ENCODE measurements around the gene STK39.
"Not testable (repeated sequence)": the region's sequence is repeated elsewhere in the genome, so short reads cannot be mapped to it uniquely, and the experiment has no call there.

STK39 gene

DNA sequence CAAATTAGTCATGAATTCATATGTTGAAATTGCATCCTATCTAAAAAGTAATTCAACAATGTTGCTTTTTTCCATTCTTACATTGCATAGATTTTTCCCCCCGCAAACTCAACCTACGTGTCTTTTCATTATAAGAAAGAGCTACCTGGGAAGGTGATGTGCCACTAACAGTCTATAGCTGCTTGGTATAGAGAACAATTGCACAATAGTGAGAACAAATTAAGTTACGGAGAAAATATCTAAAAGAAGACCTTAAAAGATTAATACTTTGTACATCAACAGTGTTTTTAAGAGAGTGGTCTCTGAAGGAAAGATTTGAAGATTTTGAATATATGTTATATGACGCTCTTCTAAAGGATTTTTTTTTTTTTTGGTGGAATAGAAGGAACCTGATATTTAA lies 111.8 kb downstream of the STK39 start:
- DNase-seq (ENCODE audit: low spot score): no peak

DNA sequence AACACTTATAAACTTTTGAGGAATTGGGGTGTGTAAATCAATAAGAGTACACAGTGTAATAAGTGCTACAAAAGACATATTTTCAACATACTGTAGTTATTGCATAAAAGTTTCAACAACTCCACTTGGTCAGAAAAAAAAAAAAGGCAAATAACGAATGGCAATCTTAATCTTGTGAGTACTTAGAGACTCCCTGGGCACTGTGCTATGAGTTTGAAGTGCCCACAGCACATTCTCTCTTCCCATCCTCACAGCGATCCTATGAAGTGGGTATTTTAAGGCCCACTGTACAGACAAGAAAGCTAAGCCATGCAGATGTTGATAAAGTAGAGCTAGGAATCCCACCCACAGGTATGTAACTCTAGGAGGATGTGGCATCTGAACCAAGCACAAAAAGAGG lies 112.3 kb downstream of the STK39 start:
- no peak for DNase-seq (ENCODE audit: low spot score)

DNA sequence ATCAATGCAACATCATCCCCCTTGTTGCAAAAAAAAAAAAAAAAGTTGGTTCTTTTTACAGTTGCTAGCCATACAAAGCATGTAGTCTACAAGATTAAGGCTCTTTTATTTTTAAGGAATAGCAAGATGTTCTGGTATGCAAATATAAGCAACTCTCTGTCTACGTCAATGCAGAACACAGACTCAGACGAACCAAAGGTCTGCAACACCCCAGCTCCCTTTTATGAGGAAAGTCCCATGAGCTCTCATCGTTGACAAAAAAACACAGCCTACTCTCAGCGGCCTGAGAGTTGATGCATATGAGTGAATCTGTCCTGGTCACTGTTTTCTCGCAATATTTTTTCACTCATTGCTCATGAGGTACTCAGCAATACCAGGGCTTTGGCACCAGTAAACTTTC lies 112.9 kb downstream of the STK39 start:
- DNase-seq (ENCODE audit: low spot score): no peak

DNA sequence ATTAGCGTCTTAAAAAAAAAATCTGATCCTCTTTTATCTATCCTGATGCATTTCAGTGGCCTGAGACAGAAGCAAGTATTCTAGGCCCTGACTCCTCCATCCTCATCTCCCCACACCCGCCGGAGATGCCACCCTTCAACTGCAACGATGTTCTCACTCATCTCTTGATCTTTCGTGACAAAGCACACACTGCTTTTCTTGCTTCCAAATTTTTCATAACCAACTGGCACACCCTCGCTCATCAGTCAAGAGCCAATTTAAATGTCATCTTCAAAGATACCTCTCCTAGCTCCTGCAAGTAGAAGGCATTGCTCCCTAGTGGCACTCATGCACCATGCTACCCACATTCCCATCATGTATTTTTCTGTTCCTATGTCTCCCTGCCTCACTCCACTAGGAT lies 115.0 kb downstream of the STK39 start:
- DNase-seq (ENCODE audit: low spot score): no peak

DNA sequence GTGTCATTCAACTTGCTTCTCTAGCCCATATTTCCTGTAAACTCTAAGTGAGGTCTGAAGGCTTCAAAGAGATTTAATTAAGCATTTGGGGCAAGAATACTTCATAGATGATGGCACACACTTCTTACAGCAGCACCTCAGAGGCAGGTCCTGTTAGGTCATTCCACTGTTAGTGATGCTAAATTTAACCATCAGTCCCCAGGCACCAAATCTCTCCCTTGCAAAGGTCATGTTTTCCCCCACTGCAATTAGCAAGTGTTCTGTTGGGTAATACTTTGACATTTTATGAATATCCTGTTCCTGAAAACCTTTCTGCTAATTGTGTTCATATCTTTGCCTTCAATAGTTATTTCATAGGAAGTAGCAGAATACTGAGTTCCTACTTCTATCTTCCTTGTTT lies 117.0 kb downstream of the STK39 start:
- DNase-seq (ENCODE audit: low spot score): no peak

DNA sequence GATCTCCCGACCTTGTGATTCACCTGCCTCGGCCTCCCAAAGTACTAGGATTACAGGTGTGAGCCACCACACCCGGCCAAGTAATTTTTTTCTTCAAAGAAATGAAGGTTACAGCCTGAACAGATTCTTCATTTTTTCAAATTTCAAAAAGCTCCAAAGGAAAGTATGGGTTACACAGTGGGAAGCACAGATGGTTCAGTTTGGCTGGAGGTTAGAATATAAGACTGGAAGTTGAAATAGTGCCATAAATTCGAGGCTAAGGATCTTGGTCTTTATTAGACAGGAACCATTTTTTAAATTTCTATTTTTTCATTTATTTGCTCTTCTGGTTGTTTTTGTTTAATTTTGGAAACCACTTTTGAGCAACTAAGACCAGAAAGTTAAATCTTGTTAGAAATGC lies 120.0 kb downstream of the STK39 start:
- no peak for DNase-seq (ENCODE audit: low spot score)

DNA sequence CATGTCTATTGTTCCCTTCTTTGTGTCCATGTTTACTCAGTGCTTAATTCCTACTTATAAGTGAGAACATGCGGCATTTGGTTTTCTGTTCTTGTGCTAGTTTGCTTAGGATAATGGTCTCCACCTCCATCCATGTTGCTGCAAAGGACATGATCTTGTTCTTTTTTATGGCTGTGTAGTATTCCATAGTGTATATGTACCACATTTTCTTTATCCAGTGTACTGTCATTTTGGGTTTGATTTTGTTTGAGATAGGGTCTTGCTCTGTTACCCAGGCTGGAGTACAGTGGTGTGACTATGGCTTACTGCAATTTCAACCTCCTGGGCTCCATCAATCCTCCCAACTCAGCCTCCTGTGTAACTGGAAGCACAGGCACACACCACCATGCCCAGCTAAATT lies 125.2 kb downstream of the STK39 start:
- DNase-seq (ENCODE audit: low spot score): not testable (repeated sequence)

DNA sequence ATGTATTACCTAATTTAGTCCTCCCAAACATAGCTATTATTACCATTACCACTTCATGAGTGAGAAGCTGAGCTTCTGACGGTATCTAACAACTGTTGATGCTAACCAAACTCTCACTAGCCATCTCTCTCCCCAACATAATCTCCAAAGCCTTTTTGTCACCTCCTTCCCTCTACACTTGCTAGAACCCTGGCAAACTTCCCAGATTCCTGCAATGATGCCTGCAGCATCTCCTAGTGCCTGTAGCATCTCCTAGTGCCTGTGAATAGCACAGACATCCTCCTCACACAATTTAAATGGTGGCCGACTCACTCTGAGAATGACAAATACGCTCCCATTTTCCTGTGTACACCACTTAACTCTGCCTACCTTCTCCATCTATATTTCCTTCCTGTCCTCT lies 126.7 kb downstream of the STK39 start:
- DNase-seq (ENCODE audit: low spot score): peak; percentile 33

DNA sequence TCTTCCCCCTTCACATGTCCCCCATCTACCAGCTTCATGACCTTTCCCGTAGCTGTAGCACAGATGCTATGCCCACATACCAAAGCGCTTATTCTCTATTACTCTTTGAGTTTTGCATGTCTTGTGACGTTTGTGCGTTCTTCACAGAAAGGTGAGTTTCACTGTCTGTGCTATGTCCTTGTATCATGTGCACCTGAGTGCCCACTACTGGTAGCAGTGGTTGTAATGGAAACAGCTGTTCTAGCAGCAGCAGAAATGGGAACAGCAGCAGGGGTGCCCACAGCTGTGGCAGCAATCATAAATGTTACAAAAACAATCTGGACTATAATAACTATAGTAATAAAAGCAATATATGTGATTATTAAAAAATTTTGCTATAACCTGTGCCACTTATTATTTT lies 127.1 kb downstream of the STK39 start:
- no peak for DNase-seq (ENCODE audit: low spot score)

DNA sequence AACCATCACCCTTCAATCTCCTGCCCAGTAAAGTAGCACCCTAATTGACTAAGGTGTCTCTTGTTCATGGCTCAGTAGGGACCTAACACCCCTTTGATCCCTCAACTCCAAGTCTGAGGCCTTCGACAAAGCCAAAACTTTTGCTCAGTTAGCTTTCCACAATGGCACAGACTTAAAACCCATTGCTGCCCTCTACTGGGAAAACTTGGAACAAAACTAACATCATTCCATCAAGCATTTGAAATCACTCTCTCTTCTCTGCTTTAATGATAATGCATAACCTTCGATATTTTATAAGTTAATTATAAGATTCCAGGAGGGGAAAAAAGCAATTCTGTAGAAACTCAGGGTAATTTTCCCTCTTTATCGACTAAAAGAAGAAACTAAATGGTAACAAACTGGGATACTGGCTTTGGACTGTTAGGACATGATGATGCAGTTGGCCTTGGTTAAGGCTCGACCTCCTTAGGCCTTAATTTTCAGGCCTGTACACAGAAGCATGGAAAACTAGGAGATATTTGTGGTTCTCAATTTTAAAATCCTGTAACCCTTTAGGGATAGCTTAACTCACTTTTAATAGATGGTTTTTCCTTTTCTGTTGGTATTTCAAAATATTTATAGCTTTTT lies 127.8 kb downstream of the STK39 start:
- peak; percentile 70 for DNase-seq (ENCODE audit: low spot score)

DNA sequence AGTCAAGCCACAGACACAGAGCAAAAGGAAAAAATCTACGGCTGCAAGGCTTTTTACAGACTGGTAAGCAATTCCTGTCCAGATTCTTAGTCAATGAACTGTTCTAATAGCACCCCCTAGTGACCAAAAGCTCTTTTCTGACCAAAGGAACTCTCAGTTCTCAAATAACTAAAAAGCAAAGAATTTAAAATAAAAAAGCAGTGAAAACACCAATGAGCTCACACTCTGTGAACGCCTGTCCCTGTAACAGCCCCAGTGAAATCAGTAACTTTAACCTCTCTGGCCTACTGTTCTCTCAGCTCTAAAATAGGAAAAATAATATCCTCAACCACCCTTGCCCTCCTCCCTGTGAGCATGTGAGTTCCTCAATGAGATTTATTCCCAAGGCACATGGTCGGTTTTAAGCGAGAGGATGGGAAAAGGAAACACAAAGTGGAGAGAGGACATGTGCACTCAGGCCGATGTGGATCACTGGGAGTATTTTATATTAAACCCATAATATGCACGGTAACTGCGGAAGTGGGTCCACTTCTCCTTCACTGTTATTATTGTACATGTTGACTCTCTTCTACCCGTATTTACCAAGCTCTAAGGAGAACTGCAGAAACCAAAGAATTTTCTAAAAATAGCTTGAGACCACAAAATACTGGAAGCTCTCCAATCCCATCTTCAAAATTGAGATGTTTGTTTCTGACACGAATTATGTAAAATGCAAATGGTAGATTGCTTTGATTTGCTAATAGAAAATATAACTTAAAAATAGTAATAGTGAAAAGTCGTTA lies 128.5 kb downstream of the STK39 start:
- DNase-seq (ENCODE audit: low spot score): peak; percentile 81

DNA sequence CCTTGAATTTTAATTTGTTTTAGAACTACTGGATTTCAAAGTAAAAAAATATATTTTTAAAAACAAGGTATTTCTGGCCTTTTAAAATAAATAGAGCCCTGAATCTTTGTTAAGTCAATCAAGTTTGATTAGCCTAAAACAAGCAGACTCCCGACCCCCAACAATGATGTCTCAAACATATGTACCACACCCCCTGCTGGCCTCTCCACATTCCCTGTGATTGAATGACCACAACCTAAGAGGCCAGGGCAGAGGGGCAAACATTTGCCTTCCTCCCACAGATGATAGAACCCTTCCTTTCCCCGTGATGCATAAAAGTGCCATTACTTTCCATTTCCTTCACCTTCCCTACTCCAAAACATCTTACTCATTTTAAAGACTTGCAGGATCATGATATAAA lies 130.9 kb downstream of the STK39 start:
- DNase-seq (ENCODE audit: low spot score): no peak

DNA sequence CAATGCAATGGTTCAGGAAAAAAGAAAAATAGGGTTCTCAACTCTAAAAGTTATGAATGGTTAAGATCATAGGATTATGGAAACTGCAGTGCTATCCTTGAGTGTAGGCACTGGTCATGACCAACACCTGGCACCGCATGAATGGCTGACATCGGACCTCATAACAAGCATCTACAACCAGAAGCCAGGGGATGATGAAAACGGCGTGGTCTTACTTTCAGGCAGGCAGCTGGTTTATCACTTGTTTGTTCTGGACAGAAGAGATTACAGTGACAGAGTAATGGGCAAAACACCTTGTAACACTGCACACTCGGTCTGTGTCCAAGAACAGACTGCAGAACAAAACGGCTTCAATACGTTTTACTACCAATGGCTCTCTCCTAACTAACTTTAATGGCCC lies 132.8 kb downstream of the STK39 start:
- DNase-seq (ENCODE audit: low spot score): no peak

DNA sequence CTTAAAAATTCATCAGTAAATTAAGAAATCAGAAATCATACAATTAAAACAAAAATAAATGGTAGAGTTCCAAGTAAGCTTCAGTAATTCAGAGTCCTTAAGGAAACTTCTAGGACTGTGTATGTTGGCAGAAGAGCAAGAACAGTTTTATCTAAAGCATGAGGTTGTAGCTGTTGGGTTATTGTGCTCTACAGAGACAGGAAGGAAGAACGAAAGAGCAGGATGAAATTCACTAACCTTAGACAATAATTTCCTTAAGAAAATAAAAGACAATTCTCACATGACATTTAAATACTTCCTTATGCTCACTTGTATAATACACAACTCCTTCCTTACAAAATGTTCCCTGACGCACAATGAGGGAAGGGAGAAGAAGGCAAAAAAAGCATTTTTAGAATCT lies 133.4 kb downstream of the STK39 start:
- no peak for DNase-seq (ENCODE audit: low spot score)

DNA sequence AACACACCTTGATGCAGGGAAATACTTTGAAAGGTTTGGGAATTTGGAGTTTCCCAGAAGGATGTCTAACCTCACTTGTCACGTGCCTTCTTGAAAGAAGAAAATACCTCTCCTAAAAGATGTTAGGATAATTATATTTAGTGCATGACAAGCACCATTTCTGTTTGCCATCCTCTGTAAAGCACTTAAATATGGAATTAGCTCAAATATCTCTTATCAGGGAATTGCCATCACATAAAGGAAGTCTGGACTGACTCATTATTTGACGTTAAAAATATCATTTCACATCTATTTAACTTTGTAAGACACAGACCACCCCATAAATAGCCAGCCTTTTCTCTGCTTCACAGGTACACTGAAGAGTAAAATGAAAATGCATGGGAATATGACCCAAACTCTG lies 140.1 kb downstream of the STK39 start:
- no peak for DNase-seq (ENCODE audit: low spot score)

DNA sequence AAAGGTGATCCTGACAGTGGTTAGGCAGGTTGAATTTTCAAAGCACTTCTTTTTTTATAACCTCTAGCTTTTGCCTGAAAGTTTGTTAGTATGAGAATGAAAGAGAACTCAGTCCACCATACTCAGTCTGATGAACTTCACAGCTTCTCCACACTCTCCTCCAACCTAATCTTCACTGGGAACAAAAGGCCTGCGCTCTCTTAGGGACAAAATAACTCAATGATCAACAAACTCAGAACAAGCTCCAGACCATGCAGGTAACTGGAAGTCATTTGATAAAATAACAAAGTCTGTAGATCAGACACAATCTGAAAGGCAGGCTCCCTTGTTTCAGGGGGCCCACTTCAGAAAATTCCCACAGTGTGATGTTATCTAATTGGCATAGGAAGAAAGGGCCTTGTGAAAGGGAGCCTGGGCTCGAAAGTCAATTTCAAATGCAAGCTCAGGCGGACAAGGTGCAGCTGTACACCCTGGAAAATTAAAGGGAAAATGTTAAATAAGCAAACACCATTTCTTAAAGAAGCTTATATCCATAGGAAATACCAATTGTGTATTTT lies 142.2 kb downstream of the STK39 start:
- no peak for DNase-seq (ENCODE audit: low spot score)

DNA sequence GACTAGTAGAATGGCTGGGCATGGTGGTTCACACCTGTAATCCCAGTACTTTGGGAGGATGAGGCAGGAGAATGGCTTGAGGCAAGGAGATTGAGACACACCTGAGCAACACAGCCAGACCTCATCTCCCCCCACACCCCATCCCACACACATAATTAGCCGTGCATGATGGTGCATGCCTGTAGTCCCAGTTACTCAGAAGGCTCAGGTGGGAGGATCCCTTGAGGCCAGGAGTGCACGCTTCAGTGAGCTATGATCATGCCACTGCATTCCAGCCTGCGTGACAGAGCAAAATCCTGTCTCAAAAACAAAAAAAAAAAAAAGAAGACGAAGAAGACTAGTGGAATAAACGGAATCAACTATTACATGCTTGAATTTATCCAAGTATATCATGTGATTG lies 150.0 kb downstream of the STK39 start:
- DNase-seq (ENCODE audit: low spot score): no peak

DNA sequence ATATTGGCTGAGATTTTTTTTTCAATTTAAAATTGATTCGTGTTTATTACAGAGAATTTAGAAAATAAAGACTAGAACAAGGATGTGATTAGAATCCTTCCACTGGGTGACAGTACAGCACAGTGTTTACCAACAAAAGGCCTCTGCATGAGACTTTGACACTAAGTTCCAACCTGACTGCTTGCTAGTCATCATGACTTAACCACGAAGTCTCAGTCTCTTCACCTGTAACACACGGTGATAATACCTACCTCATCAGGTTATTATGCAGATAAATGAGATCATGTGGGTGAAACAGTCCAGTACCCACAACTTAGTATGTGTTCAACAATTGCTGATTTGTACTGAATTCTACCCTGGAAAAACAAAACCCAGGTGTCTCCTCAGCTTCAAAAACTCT lies 151.2 kb downstream of the STK39 start:
- DNase-seq (ENCODE audit: low spot score): no peak

DNA sequence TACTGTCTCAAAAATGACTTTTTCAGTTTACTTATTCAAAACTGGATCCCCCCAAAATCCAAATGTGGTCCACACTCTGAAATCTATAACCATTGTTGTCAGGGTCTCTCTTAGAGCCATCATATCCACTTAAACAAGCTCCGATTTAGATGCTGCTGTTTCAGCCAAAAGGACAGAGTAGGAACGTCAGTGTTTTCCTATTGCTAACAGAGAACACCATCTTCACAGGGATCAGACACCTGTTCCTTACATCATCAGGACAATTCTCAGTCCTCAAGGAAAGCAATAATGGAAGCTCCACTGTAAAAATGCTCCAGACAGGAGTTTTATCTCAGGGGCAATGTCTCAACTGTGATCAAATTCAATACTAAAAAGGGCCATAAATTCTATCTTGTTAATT lies 155.4 kb downstream of the STK39 start:
- no peak for DNase-seq (ENCODE audit: low spot score)

DNA sequence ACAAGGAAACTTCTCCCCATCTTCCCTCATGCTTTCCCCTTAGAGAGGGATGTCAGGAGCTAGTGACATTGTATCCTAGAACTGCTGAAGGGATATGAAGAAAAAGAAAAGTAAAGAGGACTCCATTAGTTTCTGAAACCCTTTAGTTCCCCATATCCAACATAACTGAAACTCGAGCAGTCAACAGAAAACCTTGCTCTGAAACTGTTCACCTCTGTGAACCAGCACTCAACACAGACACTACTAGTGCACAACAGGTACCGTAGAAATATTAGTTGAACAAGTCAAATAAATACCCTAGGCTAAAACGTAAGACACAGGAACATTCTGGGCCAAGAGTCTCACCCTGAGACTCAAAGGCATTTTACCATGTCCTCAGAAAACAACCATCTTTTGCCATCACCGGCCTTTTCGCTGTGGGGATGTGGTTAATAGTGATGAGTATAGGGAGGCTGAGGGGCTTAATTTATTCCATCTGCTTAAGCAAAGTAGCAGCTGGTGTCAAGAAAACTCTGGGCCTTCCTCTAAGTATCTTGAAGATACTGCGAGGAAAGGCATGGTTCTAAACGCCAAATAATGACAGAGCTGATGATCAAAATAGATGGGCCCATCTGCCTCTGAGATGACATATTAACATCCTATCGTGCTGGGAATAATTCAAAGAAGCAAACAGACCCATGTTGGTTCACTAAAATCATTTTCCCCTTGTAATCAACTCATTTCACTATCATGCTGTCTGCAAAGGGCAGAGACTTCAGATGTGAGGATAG lies 156.8 kb downstream of the STK39 start:
- DNase-seq (ENCODE audit: low spot score): no peak

DNA sequence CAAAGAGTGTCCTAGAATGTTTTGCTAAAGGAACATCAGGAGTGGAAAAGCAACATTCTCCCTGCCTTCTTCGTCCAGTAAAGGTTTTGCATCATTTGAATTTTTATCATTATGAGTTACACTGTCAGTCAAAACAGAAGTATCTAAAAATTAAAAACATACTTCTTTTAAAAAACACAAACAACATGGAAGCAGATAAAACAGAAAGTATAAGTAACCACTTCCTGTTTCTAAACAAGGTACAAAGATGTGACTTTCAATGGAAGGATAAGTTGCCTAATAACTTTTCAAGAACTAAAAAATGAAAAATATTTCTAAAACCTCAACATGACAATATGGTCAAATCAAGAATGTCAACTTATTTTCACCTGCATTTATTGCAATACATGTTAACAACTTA lies 158.2 kb downstream of the STK39 start:
- DNase-seq (ENCODE audit: low spot score): no peak

DNA sequence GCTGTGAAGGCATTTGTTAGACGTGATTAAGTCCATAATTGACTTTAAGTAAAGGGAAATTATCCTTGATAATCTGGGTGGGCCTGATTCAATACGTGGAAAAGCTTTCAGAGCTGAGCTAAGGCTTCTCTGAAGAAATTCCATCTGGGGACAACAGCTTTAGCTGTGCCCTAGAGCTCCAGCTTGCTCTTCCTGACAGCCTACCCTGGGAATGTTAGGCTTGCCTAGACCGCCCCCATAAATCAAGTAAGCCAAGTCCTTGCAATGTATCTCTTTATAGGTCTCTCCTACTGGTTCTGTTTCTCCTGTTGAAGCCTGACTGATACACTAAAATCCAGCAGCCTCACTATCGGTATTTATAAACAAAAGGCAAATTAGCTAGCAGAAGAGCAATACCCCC lies 160.0 kb downstream of the STK39 start:
- DNase-seq (ENCODE audit: low spot score): peak; percentile 52

DNA sequence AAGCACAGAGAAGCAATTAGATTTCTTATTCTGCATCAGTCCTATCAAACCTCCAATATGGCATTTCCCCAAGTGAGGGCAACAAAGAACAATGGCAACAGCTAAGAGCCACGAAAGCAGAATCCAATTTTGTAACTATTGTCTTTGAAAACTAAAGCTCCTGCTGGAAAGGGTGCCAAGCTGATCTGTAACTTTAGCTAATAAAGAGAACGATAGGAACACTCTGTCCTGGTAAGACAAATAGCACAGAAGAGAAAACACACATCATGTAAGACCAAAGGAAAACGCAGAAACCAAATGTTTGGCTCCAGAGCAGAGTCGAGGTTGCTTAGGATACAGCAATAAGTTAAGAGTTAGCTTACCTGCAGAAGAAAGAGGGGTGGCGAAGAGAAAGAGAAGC lies 160.5 kb downstream of the STK39 start:
- peak; percentile 63 for DNase-seq (ENCODE audit: low spot score)
